ENCODE results near the gene ADCK2.
A peak's percentile ranks its signal among the peaks of the same experiment; 100 is the strongest.
"Not testable (repeated sequence)": the region's sequence is repeated elsewhere in the genome, so short reads cannot be mapped to it uniquely, and the experiment has no call there.

Gene ADCK2

GRCh38 chr7:140673774-140674155 is 1.0 kb downstream of the ADCK2 start:
- no peak for DNase-seq (ENCODE audit: low read depth)

GRCh38 chr7:140674356-140674800 is 1.6 kb downstream of the ADCK2 start:
- no peak for DNase-seq (ENCODE audit: low read depth)

DNA sequence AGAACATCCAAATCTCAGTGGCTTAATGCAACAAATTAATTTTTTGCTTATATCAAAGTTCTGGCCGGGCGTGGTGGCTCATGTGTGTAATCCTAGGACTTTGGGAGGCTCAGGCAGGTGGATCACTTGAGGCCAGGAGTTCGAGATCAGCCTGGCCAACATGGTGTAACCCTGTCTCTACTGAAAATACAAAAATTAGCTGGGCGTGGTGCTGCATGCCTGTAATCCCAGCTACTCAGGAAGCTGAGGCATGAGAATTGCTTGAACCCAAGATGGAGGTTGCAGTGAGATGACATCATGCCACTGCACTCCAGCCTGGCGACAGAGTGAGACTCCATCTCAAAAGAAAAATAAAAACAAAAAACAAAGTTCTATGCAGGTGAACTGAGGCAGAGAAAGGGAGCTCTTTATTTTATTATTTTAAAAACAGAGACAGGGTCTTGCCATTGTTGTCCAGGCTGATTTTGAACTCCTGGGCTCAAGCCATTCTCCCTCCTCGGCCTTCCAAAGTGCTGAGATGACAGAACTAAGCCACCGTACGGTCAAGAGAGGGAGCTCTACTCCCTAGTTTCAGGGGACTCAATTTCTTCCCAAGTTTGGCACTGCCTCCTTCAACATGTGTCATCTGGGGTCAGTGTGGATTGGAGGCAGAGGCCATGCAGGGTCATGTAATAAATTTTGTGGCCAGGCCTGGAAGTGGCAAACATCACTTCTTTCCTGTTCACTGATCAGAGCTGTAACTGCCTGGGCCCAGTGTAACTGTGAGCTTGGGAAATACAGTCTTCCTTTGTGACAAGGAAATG is 2.4 kb downstream of the ADCK2 start:
- peak; percentile 61 for DNase-seq (ENCODE audit: low read depth)

DNA sequence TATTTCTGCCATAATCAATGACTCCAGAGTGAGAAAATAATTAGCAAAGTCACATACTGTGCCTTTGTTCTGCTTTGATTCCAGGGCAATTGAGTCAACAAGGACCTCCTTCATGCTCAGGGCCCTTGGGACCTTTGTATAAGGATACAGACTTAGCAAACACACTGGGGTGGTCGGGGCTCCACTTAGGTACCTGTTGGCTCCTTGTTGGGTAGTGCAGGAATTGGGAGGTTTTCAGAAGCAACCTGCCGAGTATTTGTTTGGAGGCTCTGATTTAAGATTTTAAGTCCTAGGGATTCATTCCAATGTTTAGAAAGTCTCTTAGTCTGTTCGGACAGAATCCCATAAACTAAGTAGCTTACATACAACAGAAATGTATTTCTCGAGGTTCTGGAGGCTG is 3.0 kb downstream of the ADCK2 start:
- DNase-seq (ENCODE audit: low read depth), result no peak

GRCh38 chr7:140676306-140676705 is 3.6 kb downstream of the ADCK2 start:
- DNase-seq (ENCODE audit: low read depth), result no peak

DNA sequence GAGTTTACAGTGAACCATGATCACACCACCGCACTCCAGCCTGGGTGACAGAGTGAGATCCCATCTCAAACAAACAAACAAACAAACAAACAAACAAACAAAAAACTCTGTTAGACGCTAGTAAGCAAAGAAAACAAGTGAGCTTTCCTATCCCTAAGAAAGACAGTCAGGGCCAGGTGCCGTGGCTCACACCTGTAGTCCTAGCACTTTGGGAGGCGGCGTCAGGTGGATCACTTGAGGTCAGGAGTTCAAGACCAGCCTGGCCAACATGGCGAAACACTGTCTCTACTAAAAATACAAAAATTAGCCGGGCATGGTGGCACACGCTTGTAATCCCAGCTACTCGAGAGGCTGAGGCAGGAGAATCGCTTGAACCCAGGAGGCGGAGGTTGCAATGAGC is 4.2 kb downstream of the ADCK2 start:
- DNase-seq (ENCODE audit: low read depth), result not testable (repeated sequence)

- DNase-seq (ENCODE audit: low read depth), result no peak
Observed at GRCh38 chr7:140677496-140677895, 4.8 kb downstream of the ADCK2 start.

- no peak for DNase-seq (ENCODE audit: low read depth)
Observed at GRCh38 chr7:140678081-140678815, 5.5 kb downstream of the ADCK2 start.

DNA sequence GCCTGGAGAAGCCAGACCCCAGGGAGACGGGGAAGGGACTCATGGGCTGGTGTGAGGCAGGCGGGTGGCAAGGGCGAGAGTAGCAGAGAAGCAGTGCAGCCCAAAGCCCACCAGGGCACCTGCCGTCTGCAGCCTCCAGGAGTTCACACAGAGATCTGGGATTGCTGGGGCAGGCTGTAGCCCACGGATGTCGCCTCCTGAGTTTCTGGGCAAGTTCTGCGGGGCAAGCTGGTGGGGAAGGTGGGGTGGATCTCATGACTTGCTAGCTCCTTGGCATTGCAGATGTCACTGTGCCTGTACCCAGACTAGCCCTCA is 6.0 kb downstream of the ADCK2 start:
- DNase-seq (ENCODE audit: low read depth), result no peak

DNA sequence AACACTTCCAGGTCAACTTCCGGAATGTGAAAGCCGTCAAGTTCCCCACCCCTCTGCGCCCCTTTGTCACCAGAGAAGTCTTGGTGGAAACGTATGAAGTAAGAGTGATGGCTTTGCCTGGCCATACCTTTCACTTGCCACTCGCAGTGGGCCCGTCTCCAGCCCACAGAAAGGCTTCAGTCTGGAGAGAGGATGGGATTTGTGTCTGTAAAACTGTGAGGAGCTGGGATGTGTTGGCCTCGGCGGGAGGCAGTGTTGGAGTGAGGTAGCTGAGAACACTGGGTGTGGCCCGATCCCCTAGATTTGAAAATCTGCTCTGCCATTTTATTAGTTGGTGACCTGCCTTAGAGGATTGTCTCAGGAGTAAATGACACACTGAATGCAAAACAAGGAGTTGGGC is 6.4 kb downstream of the ADCK2 start:
- no peak for DNase-seq (ENCODE audit: low read depth)

GRCh38 chr7:140680886-140681285 is 8.1 kb downstream of the ADCK2 start:
- DNase-seq (ENCODE audit: low read depth), result no peak

- no peak for DNase-seq (ENCODE audit: low read depth)
Observed at GRCh38 chr7:140681766-140682165, 9.0 kb downstream of the ADCK2 start.

GRCh38 chr7:140683657-140684056 is 10.9 kb downstream of the ADCK2 start:
- no peak for DNase-seq (ENCODE audit: low read depth)

DNA sequence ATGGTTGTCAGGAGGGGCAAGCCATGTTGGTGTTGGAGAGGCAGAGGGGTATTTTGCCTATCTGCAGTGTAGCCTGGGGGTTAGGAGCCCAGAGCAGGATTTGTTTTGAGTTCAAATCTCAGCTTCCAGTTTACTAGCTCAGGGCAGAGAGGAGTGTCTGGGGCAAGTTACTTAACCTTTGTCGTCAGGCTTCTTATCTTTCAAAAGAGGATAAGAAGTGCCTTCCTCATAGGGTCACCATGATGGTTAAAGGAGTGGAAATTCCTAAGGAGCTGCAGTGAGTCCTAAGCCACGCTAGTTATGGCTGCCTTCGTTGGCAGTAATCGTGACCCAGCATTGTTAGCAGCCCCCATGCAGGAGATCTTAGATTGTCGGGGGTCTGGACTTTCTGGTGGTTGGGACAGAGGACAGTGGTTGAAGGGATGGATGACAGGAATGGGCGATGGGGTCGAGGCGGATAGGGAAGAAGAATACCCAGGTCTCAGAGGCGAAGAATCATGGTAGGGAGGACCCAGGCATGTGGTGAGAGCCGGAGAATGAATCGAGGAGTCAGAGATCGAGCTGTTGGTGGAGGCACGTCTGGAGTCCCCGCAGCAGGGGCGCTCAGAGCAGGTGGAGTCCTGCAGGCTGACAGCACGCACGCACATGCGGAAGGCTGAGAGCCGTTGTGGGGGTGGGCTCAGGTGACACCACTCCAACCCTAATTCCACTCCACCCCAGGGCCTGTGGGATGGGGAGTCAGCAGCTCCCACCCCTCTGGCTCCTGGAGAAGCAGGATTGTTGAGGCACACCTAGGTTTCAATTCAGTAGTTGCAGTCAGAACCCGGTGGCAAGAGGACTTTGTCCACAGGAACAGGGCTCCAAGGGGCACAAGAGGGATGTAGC is 11.6 kb downstream of the ADCK2 start:
- no peak for DNase-seq (ENCODE audit: low read depth)

- DNase-seq (ENCODE audit: low read depth), result no peak
Observed at GRCh38 chr7:140685407-140686087, 12.8 kb downstream of the ADCK2 start.

DNA sequence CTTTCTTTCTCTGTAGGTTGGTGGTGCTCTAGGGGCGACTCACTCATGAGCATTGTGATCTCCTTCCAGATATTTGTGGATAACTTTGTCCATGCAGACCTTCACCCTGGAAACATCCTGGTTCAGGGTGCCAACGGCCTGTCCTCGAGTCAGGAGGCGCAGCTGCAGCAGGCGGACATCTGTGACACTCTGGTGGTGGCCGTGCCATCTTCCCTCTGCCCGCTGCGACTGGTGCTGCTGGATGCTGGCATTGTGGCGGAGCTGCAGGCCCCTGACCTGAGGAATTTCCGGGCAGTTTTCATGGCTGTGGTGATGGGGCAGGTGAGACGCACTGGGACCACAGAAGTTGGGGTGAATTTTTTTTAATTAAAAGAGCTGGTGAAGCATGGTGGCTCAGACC is 14.2 kb downstream of the ADCK2 start:
- DNase-seq (ENCODE audit: low read depth), result no peak

- DNase-seq (ENCODE audit: low read depth), result no peak
Observed at GRCh38 chr7:140688341-140688740, 15.6 kb downstream of the ADCK2 start.

- no peak for DNase-seq (ENCODE audit: low read depth)
Observed at GRCh38 chr7:140689199-140690152, 16.7 kb downstream of the ADCK2 start.

DNA sequence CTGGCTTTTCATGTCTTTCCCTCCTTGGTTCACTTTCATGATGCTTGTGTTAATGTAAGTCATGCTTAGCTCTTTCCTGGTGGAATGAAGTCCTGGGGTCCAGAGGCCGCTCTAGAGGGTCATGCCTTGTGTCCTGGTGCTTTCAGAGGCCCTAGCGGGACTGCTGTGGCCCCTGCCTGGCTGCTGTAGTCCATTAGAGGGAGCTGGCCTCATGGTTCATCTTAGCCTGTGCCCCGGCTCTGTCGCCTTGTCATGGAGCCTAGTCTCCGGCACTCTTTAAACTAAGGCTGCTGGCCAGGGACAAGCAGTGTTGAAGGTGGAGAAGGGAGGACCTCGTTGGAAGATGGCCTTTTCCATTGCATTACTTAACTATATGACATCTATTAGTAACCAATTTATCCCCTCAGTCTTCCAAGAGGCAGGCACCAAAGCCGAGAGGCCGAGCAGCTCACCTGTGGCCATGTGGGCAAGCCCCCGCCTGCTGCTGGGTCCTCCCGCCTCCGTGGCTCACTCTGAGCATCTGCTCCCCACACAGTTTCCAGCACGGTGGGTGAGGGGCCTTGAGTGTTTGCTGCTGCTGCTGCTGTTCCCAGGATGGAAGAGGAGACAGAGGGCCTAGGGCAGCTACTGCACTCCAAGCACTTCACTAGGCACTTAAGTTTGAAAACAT is 18.8 kb downstream of the ADCK2 start:
- no peak for DNase-seq (ENCODE audit: low read depth)

GRCh38 chr7:140693849-140694248 is 21.1 kb downstream of the ADCK2 start:
- not testable (repeated sequence) for DNase-seq (ENCODE audit: low read depth)
